Tibial artery (tissue), 4 donors: ENCODE data around the gene DDX49.

Experiments
- DNase-seq, 2 donors: peaks; one replicate each; pipeline ENCODE4 v3.0.0-alpha.2; 2019
- H3K27ac ChIP-seq, 2 donors: fragments of 200-600 bp; sonication (generic) in 1 of 2; 1 replicate in 1 of 2; 2 replicates in 1 of 2; pipeline ENCODE4 v1.5.1; 2018 to 2019; ENCODE audit warnings: mild to moderate bottlenecking in 1 of 2
- H3K27me3 ChIP-seq, 2 donors: fragments of 200-600 bp; sonication (generic) in 1 of 2; one replicate each; pipeline versions ENCODE4 v1.5.1 to v1.6.0; 2016 to 2019
- H3K36me3 ChIP-seq, 3 donors: fragments of 200-600 bp; sonication (generic) in 2 of 3; one replicate each; pipeline ENCODE4 v1.5.1; 2016 to 2019; ENCODE audit warnings: mild to moderate bottlenecking in 2 of 3
- H3K4me1 ChIP-seq, 4 donors: fragments of 200-600 bp; sonication (generic) in 2 of 4; 1 replicate in 3 of 4; 2 replicates in 1 of 4; pipeline ENCODE4 v1.5.1; 2016 to 2019
- H3K4me3 ChIP-seq, 2 donors: fragments of 200-600 bp; sonication (generic) in 1 of 2; 1 replicate in 1 of 2; 2 replicates in 1 of 2; pipeline ENCODE4 v1.5.1; 2018 to 2019; ENCODE audit warnings: mild to moderate bottlenecking in 2 of 2
- H3K9me3 ChIP-seq, 3 donors: fragments of 200-600 bp; sonication (generic) in 1 of 3; one replicate each; pipeline ENCODE4 v1.5.1; 2016 to 2019
- intact Hi-C: fragments of 100-400 bp; cut with DNase I; formaldehyde crosslinking; loops from one replicate; pipeline ENCODE4 v1.15.0; 2023; ENCODE audit warnings: low total_unique reads
- TF ChIP-seq, protein P1 (sequence below), 2 experiments: fragments of 200-600 bp in 1 of 2; fragments of 450-650 bp in 1 of 2; IDR thresholded peaks; one replicate each; pipeline ENCODE4 v1.5.1; 2017 to 2019; ENCODE audit warnings: antibody characterized with exemption in 2 of 2, mild to moderate bottlenecking in 1 of 2, moderate library complexity in 1 of 2

The DDX49 gene

DNA sequence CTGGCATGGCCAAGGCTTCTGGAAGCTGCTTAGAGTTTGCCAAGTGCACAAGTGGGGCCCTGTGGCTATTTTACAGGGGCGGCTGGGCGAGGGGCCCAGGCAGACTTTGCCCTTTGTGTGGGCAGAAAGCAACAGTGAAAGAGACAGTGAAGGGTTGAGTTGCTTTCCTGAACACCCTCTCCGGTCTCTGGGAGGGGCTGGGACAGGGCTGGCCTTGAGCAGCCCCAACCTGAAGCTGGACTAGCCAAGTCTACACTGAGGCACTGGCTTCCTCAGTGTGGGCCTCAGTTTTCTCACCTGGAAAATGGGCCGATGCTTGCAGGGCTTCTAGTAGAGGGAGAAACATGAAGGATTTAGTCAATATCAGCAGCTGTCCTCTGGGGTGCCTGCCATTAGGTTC is 23.9 kb downstream of the DDX49 start:
- Histone ChIP-seq H3K4me3 (no peak overlapping the region), H3K9me3 (no peaks in the 10 kb centered on the region), H3K27me3 (no peaks in the 10 kb centered on the region), H3K27ac (no peak overlapping the region), H3K4me1 (peaks cover 0 to 20% (median 13%) of the 10 kb centered on the region in 4 donors), H3K36me3 (peaks cover 0 to 2% (median 1%) of the 10 kb centered on the region in 3 donors)
- TF ChIP-seq, protein P1, sequence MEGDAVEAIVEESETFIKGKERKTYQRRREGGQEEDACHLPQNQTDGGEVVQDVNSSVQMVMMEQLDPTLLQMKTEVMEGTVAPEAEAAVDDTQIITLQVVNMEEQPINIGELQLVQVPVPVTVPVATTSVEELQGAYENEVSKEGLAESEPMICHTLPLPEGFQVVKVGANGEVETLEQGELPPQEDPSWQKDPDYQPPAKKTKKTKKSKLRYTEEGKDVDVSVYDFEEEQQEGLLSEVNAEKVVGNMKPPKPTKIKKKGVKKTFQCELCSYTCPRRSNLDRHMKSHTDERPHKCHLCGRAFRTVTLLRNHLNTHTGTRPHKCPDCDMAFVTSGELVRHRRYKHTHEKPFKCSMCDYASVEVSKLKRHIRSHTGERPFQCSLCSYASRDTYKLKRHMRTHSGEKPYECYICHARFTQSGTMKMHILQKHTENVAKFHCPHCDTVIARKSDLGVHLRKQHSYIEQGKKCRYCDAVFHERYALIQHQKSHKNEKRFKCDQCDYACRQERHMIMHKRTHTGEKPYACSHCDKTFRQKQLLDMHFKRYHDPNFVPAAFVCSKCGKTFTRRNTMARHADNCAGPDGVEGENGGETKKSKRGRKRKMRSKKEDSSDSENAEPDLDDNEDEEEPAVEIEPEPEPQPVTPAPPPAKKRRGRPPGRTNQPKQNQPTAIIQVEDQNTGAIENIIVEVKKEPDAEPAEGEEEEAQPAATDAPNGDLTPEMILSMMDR (IDR thresholded peaks at IDR 0.05): no peak
- intact Hi-C loops: loop anchor here (10.0 kb wide), 1 partner anchor 1721 kb away; the partner anchor contains the start of gene ZNF626
- DNase-seq: no peak

DNA sequence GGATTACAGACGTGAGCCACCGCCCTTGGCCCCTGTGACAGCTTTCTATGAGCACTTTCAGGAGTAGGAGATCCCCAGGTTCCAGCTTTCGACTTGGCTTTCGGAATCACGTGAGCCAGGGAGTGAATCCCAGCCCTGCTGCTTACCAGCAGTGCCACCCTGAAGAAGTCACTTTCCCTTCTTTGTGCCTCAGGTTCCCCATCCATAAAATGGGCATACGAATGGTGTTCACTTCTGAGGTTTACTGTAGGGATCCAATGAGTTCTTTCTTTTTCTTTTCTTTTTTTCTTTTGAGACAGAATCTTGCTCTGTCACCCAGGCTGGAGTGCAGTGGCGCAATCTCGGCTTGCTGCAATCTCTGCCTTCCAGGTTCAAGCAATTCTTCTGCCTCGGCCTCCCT is 25.8 kb downstream of the DDX49 start:
- Histone ChIP-seq H3K27ac (no peak overlapping the region), H3K4me1 (peaks cover 0 to 9% (median 4%) of the 10 kb centered on the region in 4 donors), H3K36me3 (no peaks in the 10 kb centered on the region), H3K9me3 (no peaks in the 10 kb centered on the region), H3K4me3 (no peak overlapping the region), H3K27me3 (peaks cover 0 to 7% of the 10 kb centered on the region in 2 donors)
- intact Hi-C loops: loop anchor here (10.0 kb wide), 1 partner anchor 1720 kb away; the partner anchor contains the start of gene ZNF626
- TF ChIP-seq, protein P1 (IDR thresholded peaks at IDR 0.05): no peak
- no peak for DNase-seq

DNA sequence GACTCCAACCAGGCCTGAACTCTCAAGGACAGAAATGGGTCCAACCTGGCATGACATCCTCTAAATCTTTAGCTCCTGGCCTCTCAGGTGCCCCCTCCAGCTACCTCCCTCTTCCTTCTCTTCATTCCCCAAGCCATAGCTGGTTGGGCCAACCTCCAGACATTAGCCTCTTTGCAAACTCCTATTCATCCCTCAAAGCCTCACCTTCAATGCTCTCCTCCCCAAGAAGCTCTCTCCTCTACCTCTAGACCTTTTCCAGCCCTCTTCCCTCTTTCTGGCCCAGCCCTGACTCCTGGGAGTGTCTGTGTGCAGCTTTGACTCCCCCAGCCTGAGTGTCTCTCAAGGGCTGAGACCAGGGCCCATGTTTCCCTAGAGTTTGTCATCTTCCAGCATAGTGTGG is 26.8 kb downstream of the DDX49 start:
- peaks cover 0 to 5% (median 1%) of the 10 kb centered on the region in 4 donors for H3K4me1 ChIP-seq
- H3K27ac ChIP-seq: no peak overlapping the region
- H3K9me3 ChIP-seq: no peaks in the 10 kb centered on the region
- H3K36me3 ChIP-seq: no peaks in the 10 kb centered on the region
- intact Hi-C loops: loop anchor here (10.0 kb wide), 1 partner anchor 1718 kb away; the partner anchor contains the start of gene ZNF626
- TF ChIP-seq, protein P1 (IDR thresholded peaks at IDR 0.05): no peak
- peaks cover 0 to 7% of the 10 kb centered on the region in 2 donors for H3K27me3 ChIP-seq
- no peak overlapping the region for H3K4me3 ChIP-seq
- no peak for DNase-seq

DNA sequence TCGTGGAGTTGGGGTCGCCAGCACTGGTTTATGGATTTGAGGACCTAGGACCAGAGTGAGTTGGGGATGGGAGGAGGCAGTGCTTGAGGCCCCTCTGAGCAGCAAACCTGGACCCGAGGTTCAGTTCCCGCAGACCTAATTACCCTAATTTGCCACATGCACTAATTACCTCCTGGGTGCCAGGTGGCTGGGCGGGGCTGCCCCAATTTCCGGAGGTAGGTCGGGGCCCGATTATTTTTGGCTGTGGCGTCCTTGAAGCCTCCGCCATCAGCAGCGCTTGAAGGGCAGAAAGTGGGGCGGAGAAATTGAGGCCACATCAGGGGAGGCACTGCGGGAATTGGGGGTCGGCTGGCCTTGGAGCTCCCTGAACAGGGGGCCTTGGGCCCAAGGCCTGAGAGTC is 27.4 kb downstream of the DDX49 start:
- DNase-seq: no peak
- Histone ChIP-seq H3K27ac (no peak overlapping the region), H3K27me3 (peaks cover 0 to 7% of the 10 kb centered on the region in 2 donors), H3K9me3 (no peaks in the 10 kb centered on the region), H3K4me3 (no peak overlapping the region), H3K36me3 (no peaks in the 10 kb centered on the region), H3K4me1 (no peaks in the 10 kb centered on the region)
- TF ChIP-seq, protein P1 (IDR thresholded peaks at IDR 0.05): no peak
- intact Hi-C loops: loop anchor here (10.0 kb wide), 1 partner anchor 1718 kb away; the partner anchor contains the start of gene ZNF626

DNA sequence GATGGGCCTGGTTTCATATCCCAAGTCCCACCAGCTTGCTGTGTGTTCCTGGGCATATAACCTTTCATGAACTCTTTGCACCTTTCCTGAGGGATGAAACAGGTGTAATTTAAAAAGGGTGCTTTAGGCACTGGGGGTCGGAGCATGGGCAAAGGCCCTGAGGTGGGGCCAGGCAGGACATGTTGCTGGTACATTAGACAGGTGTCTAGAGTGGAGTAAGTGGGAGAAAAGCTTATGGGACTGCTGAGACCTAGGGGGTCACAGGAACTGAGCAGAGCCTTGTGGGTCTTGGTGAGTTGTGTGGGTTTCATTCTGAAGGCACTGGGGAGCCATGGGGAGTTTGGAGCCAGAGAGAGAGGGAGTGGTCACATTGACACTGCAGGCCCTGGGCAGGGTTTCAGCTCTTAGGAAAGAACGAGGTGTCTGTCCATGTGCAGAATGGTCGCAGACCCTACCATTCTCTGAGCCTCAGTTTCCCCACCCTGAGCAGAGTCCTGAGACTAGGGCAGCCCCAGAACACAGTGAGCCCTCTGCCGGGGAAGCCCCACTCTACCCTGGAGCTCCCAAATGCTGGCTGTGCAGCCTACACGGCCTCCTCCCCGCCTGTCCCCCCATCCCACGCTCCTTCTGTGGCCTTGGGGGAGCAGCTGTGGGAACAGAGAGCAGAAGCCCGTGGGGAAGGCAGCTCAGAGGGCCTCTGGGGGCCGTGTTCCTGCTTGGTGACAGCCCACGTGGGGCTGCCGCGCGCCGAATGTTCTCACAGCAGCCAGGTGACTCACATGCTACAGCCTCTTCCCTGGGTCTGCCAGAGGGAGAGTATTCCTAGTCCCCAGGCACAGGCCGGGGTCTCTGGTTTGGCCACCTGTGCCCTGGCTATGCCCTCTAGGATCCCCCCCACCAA is 28.8 kb downstream of the DDX49 start:
- intact Hi-C loops: loop anchor here (10.0 kb wide), 1 partner anchor 1716 kb away; the partner anchor contains the start of gene ZNF626
- Histone ChIP-seq H3K9me3 (no peaks in the 10 kb centered on the region), H3K27me3 (peaks cover 0 to 7% of the 10 kb centered on the region in 2 donors), H3K36me3 (no peaks in the 10 kb centered on the region), H3K4me3 (no peak overlapping the region), H3K4me1 (no peaks in the 10 kb centered on the region), H3K27ac (no peak overlapping the region)
- DNase-seq: no peak
- TF ChIP-seq, protein P1 (IDR thresholded peaks at IDR 0.05): no peak
